Endothelial cell (in vitro differentiated cells): ENCODE data around the gene SMARCA2. TPM values are rescaled to one million over a fixed set of nuclear protein-coding genes. Genes with fewer than 3 reads are reported as not detected.

ENCODE experiments used
- DNase-seq: peaks from one replicate; pipeline ENCODE4 v3.0.0; 2021; ENCODE audit warnings: low spot score
- H3K27ac Mint-ChIP-seq: one replicate; pipeline ENCODE4 v1.8.0; 2021; ENCODE audit warnings: mixed read lengths, inconsistent platforms; ENCODE audit not compliant: unreplicated experiment
- H3K27me3 Mint-ChIP-seq: one replicate; pipeline ENCODE4 v1.8.0; 2021; ENCODE audit warnings: mild to moderate bottlenecking, moderate library complexity, mixed read lengths, inconsistent platforms; ENCODE audit not compliant: unreplicated experiment
- H3K36me3 Mint-ChIP-seq: one replicate; pipeline ENCODE4 v1.8.0; 2021; ENCODE audit warnings: mild to moderate bottlenecking, low read depth, mixed read lengths, inconsistent platforms; ENCODE audit not compliant: unreplicated experiment
- H3K4me1 Mint-ChIP-seq: one replicate; pipeline ENCODE4 v1.8.0; 2021; ENCODE audit warnings: mild to moderate bottlenecking, mixed read lengths, inconsistent platforms; ENCODE audit not compliant: unreplicated experiment
- H3K4me3 Mint-ChIP-seq: one replicate; pipeline ENCODE4 v1.8.0; 2021; ENCODE audit warnings: mild to moderate bottlenecking, mixed read lengths, inconsistent platforms; ENCODE audit not compliant: unreplicated experiment
- H3K9me3 Mint-ChIP-seq: one replicate; pipeline ENCODE4 v1.8.0; 2021; ENCODE audit warnings: mixed read lengths, inconsistent platforms; ENCODE audit not compliant: unreplicated experiment
- CTCF ChIP-seq: fragments of 200-600 bp; sonication (generic); IDR thresholded peaks from one replicate; pipeline ENCODE4 v1.5.0; 2021; ENCODE audit warnings: antibody characterized with exemption; ENCODE audit not compliant: unreplicated experiment
- total RNA-seq: library from RNA; stranded (reverse); fragmentation: NEBNext Ultra II Directional; extraction: Animal tissue kit (Norgen Biotek cat#: 25700); gene quantifications from one replicate; pipeline ENCODE4 v1.2.1, GENCODE V29; 2021; ENCODE audit not compliant: unreplicated experiment

SMARCA2 gene
- total RNA-seq, 1 donor from 2014 or later: 43.7 TPM

- Mint-ChIP-seq H3K27me3 (no peaks in the 10 kb centered on the region), H3K4me1 (no peaks in the 10 kb centered on the region), H3K4me3 (no peak overlapping the region), H3K27ac (no peak overlapping the region), H3K9me3 (no peaks in the 10 kb centered on the region), H3K36me3 (peaks cover 5% of the 10 kb centered on the region)
- DNase-seq: no peak
- no peak for TF ChIP-seq CTCF
Measured at GRCh38 chr9:2086116-2086515, 71.0 kb downstream of the SMARCA2 start.

- no peak overlapping the region for H3K27ac Mint-ChIP-seq
- no peaks in the 10 kb centered on the region for H3K27me3 Mint-ChIP-seq
- TF ChIP-seq CTCF: no peak
- no peaks in the 10 kb centered on the region for H3K4me1 Mint-ChIP-seq
- no peak for DNase-seq
- no peaks in the 10 kb centered on the region for H3K9me3 Mint-ChIP-seq
- H3K36me3 Mint-ChIP-seq: peaks cover 5% of the 10 kb centered on the region
- no peak overlapping the region for H3K4me3 Mint-ChIP-seq
Measured at GRCh38 chr9:2086971-2087370, 71.8 kb downstream of the SMARCA2 start.

- peaks cover 5% of the 10 kb centered on the region for H3K36me3 Mint-ChIP-seq
- no peaks in the 10 kb centered on the region for H3K4me1 Mint-ChIP-seq
- no peak overlapping the region for H3K4me3 Mint-ChIP-seq
- peak; percentile 69 for TF ChIP-seq CTCF
- no peaks in the 10 kb centered on the region for H3K27me3 Mint-ChIP-seq
- H3K9me3 Mint-ChIP-seq: no peaks in the 10 kb centered on the region
- DNase-seq: no peak
- no peak overlapping the region for H3K27ac Mint-ChIP-seq
Measured at GRCh38 chr9:2087500-2088313, 72.6 kb downstream of the SMARCA2 start.

GRCh38 chr9:2093920-2094597, 78.9 kb downstream of the SMARCA2 start:
- no peaks in the 10 kb centered on the region for H3K4me1 Mint-ChIP-seq
- TF ChIP-seq CTCF: no peak
- DNase-seq: no peak
- H3K27me3 Mint-ChIP-seq: no peaks in the 10 kb centered on the region
- no peak overlapping the region for H3K4me3 Mint-ChIP-seq
- H3K9me3 Mint-ChIP-seq: no peaks in the 10 kb centered on the region
- peaks cover 8% of the 10 kb centered on the region for H3K36me3 Mint-ChIP-seq
- no peak overlapping the region for H3K27ac Mint-ChIP-seq
